B cell (primary cell): Measurements from ENCODE around the gene UGT2A3. TPM values are rescaled to one million over a fixed set of nuclear protein-coding genes. Genes with fewer than 3 reads are reported as not detected.
"Not testable (repeated sequence)": the region's sequence is repeated elsewhere in the genome, so short reads cannot be mapped to it uniquely, and the experiment has no call there.

Source experiments
- ATAC-seq: fragments of 200-7000 bp; cut with Tn5 transposase; one replicate; pipeline ENCODE4 v1.10.0; 2021; ENCODE audit warnings: low read depth, mild to moderate bottlenecking, moderate number of reproducible peaks, moderate library complexity
- CTCF ChIA-PET: fragments of 350-600 bp; sonication (Branson Sonifier 250); formaldehyde crosslinking; loops from one replicate; lab custom pipeline; 2021; ENCODE audit warnings: antibody characterized with exemption, inconsistent platforms; lab: Charles Lee
- POLR2A ChIA-PET: fragments of 350-600 bp; sonication (Branson Sonifier 250); formaldehyde crosslinking; loops from one replicate; lab custom pipeline; 2021; ENCODE audit warnings: antibody characterized with exemption; lab: Charles Lee
- DNase-seq: peaks from one replicate; pipeline ENCODE4 v3.0.0; 2013
- H2AFZ ChIP-seq: 2 replicates; pipeline ENCODE4 v1.6.1; 2012; ENCODE audit warnings: mild to moderate bottlenecking, low read depth, low read length; ENCODE audit not compliant: insufficient read depth, poor library complexity, severe bottlenecking
- H3K27ac ChIP-seq, 2 donors: 1 replicate in 1 of 2; 2 replicates in 1 of 2; pipeline ENCODE4 v1.5.1; 2012 to 2013; ENCODE audit warnings: low read length in 2 of 2, mild to moderate bottlenecking in 2 of 2, moderate library complexity in 1 of 2
- H3K27me3 ChIP-seq, 4 experiments: fragments of 200-600 bp in 1 of 4; sonication (generic) in 1 of 4; replicated peaks in 1 of 4; 1 replicate in 2 of 4; 2 replicates in 2 of 4; pipeline versions ENCODE4 v1.6.1 to v1.7.0; 2013 to 2016; ENCODE audit warnings: low read length in 3 of 4, mild to moderate bottlenecking in 2 of 4, mixed read lengths in 1 of 4, moderate library complexity in 1 of 4; ENCODE audit not compliant: insufficient read depth in 4 of 4, control insufficient read depth in 3 of 4; ENCODE audit errors: control extremely low read depth in 1 of 4
- H3K36me3 ChIP-seq, 2 experiments: replicated peaks in 1 of 2; 1 replicate in 1 of 2; 2 replicates in 1 of 2; pipeline versions ENCODE4 v1.6.1 to v1.7.1; 2013; ENCODE audit warnings: low read length in 1 of 2; ENCODE audit not compliant: insufficient read depth in 2 of 2, control insufficient read depth in 1 of 2; ENCODE audit errors: control extremely low read depth in 1 of 2, extremely low read depth in 1 of 2
- H3K4me1 ChIP-seq, 2 donors: fragments of 200-600 bp in 1 of 2; sonication (generic) in 1 of 2; 1 replicate in 1 of 2; 2 replicates in 1 of 2; pipeline versions ENCODE4 v1.5.1 to v1.6.1; 2013 to 2017; ENCODE audit warnings: low read length in 2 of 2; ENCODE audit not compliant: control insufficient read depth in 2 of 2, insufficient read depth in 2 of 2
- H3K4me2 ChIP-seq: replicated peaks from 2 replicates; pipeline ENCODE3; 2012; ENCODE audit warnings: mild to moderate bottlenecking, low read depth, low read length; ENCODE audit not compliant: poor library complexity, severe bottlenecking
- H3K4me3 ChIP-seq, 5 experiments: fragments of 200-600 bp in 1 of 5; sonication (generic) in 1 of 5; 1 replicate in 3 of 5; 2 replicates in 2 of 5; pipeline versions ENCODE4 v1.5.1 to v1.7.0; 2011 to 2016; ENCODE audit warnings: low read length in 4 of 5, mild to moderate bottlenecking in 4 of 5, low read depth in 2 of 5, control low read depth in 1 of 5, moderate library complexity in 1 of 5; ENCODE audit not compliant: insufficient read depth in 1 of 5; ENCODE audit errors: control extremely low read depth in 1 of 5, extremely low read depth in 1 of 5
- H3K79me2 ChIP-seq: fragments of 200-600 bp; sonication (generic); one replicate; pipeline ENCODE4 v1.6.0; 2016; ENCODE audit warnings: low read length; ENCODE audit not compliant: control insufficient read depth, insufficient read depth
- H3K9ac ChIP-seq: fragments of 200-600 bp; sonication (generic); 2 replicates; pipeline ENCODE4 v1.6.1; 2017; ENCODE audit warnings: mild to moderate bottlenecking, low read length, moderate library complexity
- H3K9me3 ChIP-seq, 3 donors: one replicate each; pipeline versions ENCODE4 v1.6.1 to v1.7.1; 2013; ENCODE audit warnings: low read length in 2 of 3; ENCODE audit not compliant: control insufficient read depth in 2 of 3, insufficient read depth in 1 of 3; ENCODE audit errors: control extremely low read depth in 1 of 3
- H4K20me1 ChIP-seq: 2 replicates; pipeline ENCODE4 v1.6.0; 2012; ENCODE audit warnings: mild to moderate bottlenecking, low read length; ENCODE audit not compliant: insufficient read depth, control insufficient read depth, poor library complexity, severe bottlenecking
- H3K27ac Mint-ChIP-seq: one replicate; pipeline ENCODE4 v1.8.0; 2021; ENCODE audit warnings: mixed read lengths
- H3K27me3 Mint-ChIP-seq: one replicate; pipeline ENCODE4 v1.8.0; 2021; ENCODE audit warnings: mixed read lengths
- H3K4me1 Mint-ChIP-seq: one replicate; pipeline ENCODE4 v1.8.0; 2021; ENCODE audit warnings: mixed read lengths
- H3K4me3 Mint-ChIP-seq: one replicate; pipeline ENCODE4 v1.8.0; 2021; ENCODE audit warnings: mixed read lengths
- H3K9me3 Mint-ChIP-seq: one replicate; pipeline ENCODE4 v1.8.0; 2022; ENCODE audit warnings: mixed read lengths; ENCODE audit not compliant: insufficient read depth
- EZH2 ChIP-seq: IDR thresholded peaks from 2 replicates; pipeline ENCODE4 v1.6.1; 2012; ENCODE audit warnings: borderline replicate concordance, low read depth, mild to moderate bottlenecking, moderate library complexity, low read length; ENCODE audit not compliant: insufficient read depth, poor library complexity, severe bottlenecking
- WGBS: methylation state at CpG from one replicate; pipeline ENCODE4 v1.1.5; 2013; ENCODE audit warnings: missing lambda C conversion rate; ENCODE audit not compliant: insufficient coverage; 5-methylcytosine and 5-hydroxymethylcytosine counted together
- intact Hi-C: fragments of 100-400 bp; cut with micrococcal nuclease; formaldehyde crosslinking; loops from one replicate; pipeline ENCODE4 v1.10.0; 2022
- polyA plus RNA-seq: library from polyadenylated mRNA; depleted of rRNA; stranded (reverse); fragments of >200 nt; gene quantifications from 2 replicates; pipeline ENCODE4 v1.2.3, GENCODE V29; 2012
- total RNA-seq, 2 donors: library from RNA; stranded (reverse); fragments of 120-200 nt in 1 of 2; gene quantifications; 1 replicate in 1 of 2; 2 replicates in 1 of 2; pipeline versions ENCODE4 v1.2.3 to v1.2.4, GENCODE V29; 2013 to 2022
- TF ChIP-seq, protein P1 (sequence below): fragments of 200-600 bp; IDR thresholded peaks from one replicate; pipeline ENCODE4 v1.8.0; 2022; ENCODE audit warnings: antibody characterized with exemption, mild to moderate bottlenecking

UGT2A3 gene
- total and polyA plus RNA-seq, 2 donors (not counting 1 experiment from before 2014, with no cell fraction given) = not detected

- no CpG with 5 or more reads among the region's 3 CpGs for WGBS
- Histone ChIP-seq H4K20me1 (no peaks in the 10 kb centered on the region), H3K36me3 (no peaks in the 10 kb centered on the region), H3K27ac (no peak overlapping the region), H3K4me3 (no peak overlapping the region), H3K9ac (no peak overlapping the region), H2AFZ (no peak overlapping the region), H3K4me2 (no peak overlapping the region), H3K4me1 (no peaks in the 10 kb centered on the region), H3K27me3 (no peaks in the 10 kb centered on the region), H3K79me2 (no peaks in the 10 kb centered on the region), H3K9me3 (no peaks in the 10 kb centered on the region)
- Mint-ChIP-seq H3K27ac (no peak overlapping the region), H3K4me1 (no peaks in the 10 kb centered on the region), H3K9me3 (peaks cover 4% of the 10 kb centered on the region), H3K27me3 (no peaks in the 10 kb centered on the region), H3K4me3 (no peak overlapping the region)
- ChIA-PET POLR2A (no interaction called here), CTCF (no interaction called here)
- DNase-seq = no peak
- TF ChIP-seq, protein P1, sequence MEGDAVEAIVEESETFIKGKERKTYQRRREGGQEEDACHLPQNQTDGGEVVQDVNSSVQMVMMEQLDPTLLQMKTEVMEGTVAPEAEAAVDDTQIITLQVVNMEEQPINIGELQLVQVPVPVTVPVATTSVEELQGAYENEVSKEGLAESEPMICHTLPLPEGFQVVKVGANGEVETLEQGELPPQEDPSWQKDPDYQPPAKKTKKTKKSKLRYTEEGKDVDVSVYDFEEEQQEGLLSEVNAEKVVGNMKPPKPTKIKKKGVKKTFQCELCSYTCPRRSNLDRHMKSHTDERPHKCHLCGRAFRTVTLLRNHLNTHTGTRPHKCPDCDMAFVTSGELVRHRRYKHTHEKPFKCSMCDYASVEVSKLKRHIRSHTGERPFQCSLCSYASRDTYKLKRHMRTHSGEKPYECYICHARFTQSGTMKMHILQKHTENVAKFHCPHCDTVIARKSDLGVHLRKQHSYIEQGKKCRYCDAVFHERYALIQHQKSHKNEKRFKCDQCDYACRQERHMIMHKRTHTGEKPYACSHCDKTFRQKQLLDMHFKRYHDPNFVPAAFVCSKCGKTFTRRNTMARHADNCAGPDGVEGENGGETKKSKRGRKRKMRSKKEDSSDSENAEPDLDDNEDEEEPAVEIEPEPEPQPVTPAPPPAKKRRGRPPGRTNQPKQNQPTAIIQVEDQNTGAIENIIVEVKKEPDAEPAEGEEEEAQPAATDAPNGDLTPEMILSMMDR = no peak
- no peak for TF ChIP-seq EZH2
- intact Hi-C loops = no loop called here
- ATAC-seq = no peak
These were observed 22.4 kb downstream of the UGT2A3 start for GRCh38 chr4:68929076-68929737.

DNA sequence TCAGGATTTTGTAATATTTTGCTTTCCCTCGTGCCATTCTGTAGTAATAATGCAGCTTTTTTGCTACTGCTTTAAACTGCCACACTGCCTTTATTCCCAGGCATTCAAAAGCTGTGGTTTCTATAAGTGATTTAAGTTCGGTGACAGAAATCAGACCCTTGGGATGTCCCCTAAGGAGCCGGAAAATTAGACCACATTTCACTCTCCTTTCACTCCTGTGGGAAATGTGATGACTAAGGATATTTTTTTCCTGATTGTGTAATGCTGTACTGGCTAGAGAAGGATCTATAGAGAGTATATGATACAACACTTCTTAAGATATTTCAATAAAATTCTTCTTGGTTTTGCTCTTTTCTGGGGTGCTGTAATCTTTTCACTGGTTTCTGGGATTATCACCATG lies 24.4 kb downstream of the UGT2A3 start:
- CTCF ChIA-PET = no interaction called here
- TF ChIP-seq, protein P1 = no peak
- TF ChIP-seq EZH2 = no peak
- H3K36me3 ChIP-seq = no peaks in the 10 kb centered on the region
- H3K9me3 ChIP-seq = no peaks in the 10 kb centered on the region
- Mint-ChIP-seq H3K27ac (no peak overlapping the region), H3K4me1 (no peaks in the 10 kb centered on the region), H3K4me3 (no peak overlapping the region), H3K27me3 (no peaks in the 10 kb centered on the region), H3K9me3 (peaks cover 4% of the 10 kb centered on the region)
- no CpG with 5 or more reads among the region's 3 CpGs for WGBS
- DNase-seq = no peak
- H3K4me2 ChIP-seq = no peak overlapping the region
- no peaks in the 10 kb centered on the region for H3K79me2 ChIP-seq
- ATAC-seq = no peak
- POLR2A ChIA-PET = no interaction called here
- no peak overlapping the region for H3K9ac ChIP-seq
- H3K4me3 ChIP-seq = no peak overlapping the region
- no peaks in the 10 kb centered on the region for H3K4me1 ChIP-seq
- intact Hi-C loops = no loop called here
- H3K27me3 ChIP-seq = no peaks in the 10 kb centered on the region
- H3K27ac ChIP-seq = no peak overlapping the region
- H2AFZ ChIP-seq = no peak overlapping the region
- H4K20me1 ChIP-seq = no peaks in the 10 kb centered on the region

GRCh38 chr4:68922202-68922601 lies 29.4 kb downstream of the UGT2A3 start:
- H2AFZ ChIP-seq, H3K9me3 Mint-ChIP-seq, H3K9ac ChIP-seq, H3K79me2 ChIP-seq, H3K27ac Mint-ChIP-seq, H3K27me3 Mint-ChIP-seq, H3K4me3 ChIP-seq, H3K27ac ChIP-seq, H3K27me3 ChIP-seq, DNase-seq, H3K4me3 Mint-ChIP-seq, H3K4me1 Mint-ChIP-seq, H3K36me3 ChIP-seq, H3K9me3 ChIP-seq, ATAC-seq, H3K4me2 ChIP-seq, H4K20me1 ChIP-seq, POLR2A ChIA-PET, H3K4me1 ChIP-seq, CTCF ChIA-PET, intact Hi-C loops: not testable (repeated sequence)
- 50% methylated on average over 2 of the region's 5 CpGs for WGBS
